HL-60/S4 treated with retinoic acid at 250 ng/mL for 4 days and 3 days (cell line): ENCODE measurements around the gene GFAP.
"Not testable (repeated sequence)": the region's sequence is repeated elsewhere in the genome, so short reads cannot be mapped to it uniquely, and the experiment has no call there.

Source experiments
- in situ Hi-C: fragments of 300-500 bp; cut with MboI; formaldehyde crosslinking; loops from 2 replicates; pipeline ENCODE4 v1.7.0; 2022; ENCODE audit warnings: low sequenced_read_pairs

Gene GFAP

GRCh38 chr17:44915321-44915726, at the start of gene GFAP:
TSS of gene GFAP (minus strand) at chr17:44915500. CDS start at chr17:44915486, 14 bp downstream.
- in situ Hi-C loops: loop anchor here (10.0 kb wide), 1 partner anchor 119 kb away; no protein-coding TSS in a partner anchor

- in situ Hi-C loops: no loop called here
Measured at GRCh38 chr17:44961921-44962350, 46.6 kb upstream of the GFAP start.

- in situ Hi-C loops: no loop called here
Measured at GRCh38 chr17:44960691-44961090, 45.4 kb upstream of the GFAP start.

- in situ Hi-C loops: no loop called here
Measured at GRCh38 chr17:44959821-44960531, 44.7 kb upstream of the GFAP start.

- in situ Hi-C loops: no loop called here
Measured at GRCh38 chr17:44956998-44957981, 42.0 kb upstream of the GFAP start.

- in situ Hi-C loops: no loop called here
Measured at GRCh38 chr17:44955674-44956425, 40.5 kb upstream of the GFAP start.

GRCh38 chr17:44952946-44953475, 37.7 kb upstream of the GFAP start:
- in situ Hi-C loops: no loop called here

- in situ Hi-C loops: no loop called here
Measured at GRCh38 chr17:44948315-44948795, 33.1 kb upstream of the GFAP start.

- in situ Hi-C loops: no loop called here
Measured at GRCh38 chr17:44947461-44948314, 32.4 kb upstream of the GFAP start, which contains the start of gene KIF18B. TSS of gene KIF18B (minus strand) at chr17:44947773. CDS start at chr17:44936344, 11,429 bp downstream.

- in situ Hi-C loops: not testable (repeated sequence)
Measured at GRCh38 chr17:44945652-44946051, 30.4 kb upstream of the GFAP start.

GRCh38 chr17:44942456-44942855, 27.2 kb upstream of the GFAP start:
- in situ Hi-C loops: no loop called here

- in situ Hi-C loops: no loop called here
Measured at GRCh38 chr17:44941712-44942331, 26.5 kb upstream of the GFAP start.

- in situ Hi-C loops: no loop called here
Measured at GRCh38 chr17:44940768-44941167, 25.5 kb upstream of the GFAP start.

GRCh38 chr17:44940317-44940716, 25.0 kb upstream of the GFAP start:
- in situ Hi-C loops: no loop called here

- in situ Hi-C loops: no loop called here
Measured at GRCh38 chr17:44935116-44935515, 19.8 kb upstream of the GFAP start.

- in situ Hi-C loops: no loop called here
Measured at GRCh38 chr17:44934745-44935105, 19.4 kb upstream of the GFAP start.

- in situ Hi-C loops: no loop called here
Measured at GRCh38 chr17:44933824-44934744, 18.8 kb upstream of the GFAP start.

GRCh38 chr17:44932787-44933097, 17.4 kb upstream of the GFAP start:
- in situ Hi-C loops: no loop called here
